Thoracic aorta (tissue), 2 donors: ENCODE results near the gene ZNF236. TPM values are rescaled to one million over a fixed set of nuclear protein-coding genes. Genes with fewer than 3 reads are reported as not detected.

ENCODE experiments used
- ATAC-seq: fragments of 150-250 bp; one replicate; pipeline ENCODE4 v1.8.0; 2017; ENCODE audit warnings: low read depth; ENCODE audit not compliant: insufficient number of reproducible peaks, low FRiP score
- DNase-seq: peaks from one replicate; pipeline ENCODE4 v3.0.0-alpha.2; 2020; ENCODE audit warnings: low spot score
- H3K27ac ChIP-seq, 2 donors: fragments of 200-600 bp; sonication (generic); 1 replicate in 1 of 2; 2 replicates in 1 of 2; pipeline ENCODE4 v1.5.1; 2016; ENCODE audit warnings: mild to moderate bottlenecking in 2 of 2, moderate library complexity in 2 of 2
- H3K27me3 ChIP-seq: fragments of 200-600 bp; sonication (generic); replicated peaks from 2 replicates; pipeline ENCODE4 v1.6.0; 2016; ENCODE audit warnings: mild to moderate bottlenecking; ENCODE audit not compliant: insufficient read depth
- H3K36me3 ChIP-seq: fragments of 200-600 bp; sonication (generic); one replicate; pipeline ENCODE4 v1.5.1; 2016
- H3K4me1 ChIP-seq, 2 donors: fragments of 200-600 bp; sonication (generic); 1 replicate in 1 of 2; 2 replicates in 1 of 2; pipeline versions ENCODE4 v1.5.1 to v1.6.0; 2016; ENCODE audit warnings: low read depth in 2 of 2, mild to moderate bottlenecking in 1 of 2; ENCODE audit not compliant: control insufficient read depth in 1 of 2
- H3K4me3 ChIP-seq: fragments of 200-600 bp; sonication (generic); 2 replicates; pipeline ENCODE4 v1.5.1; 2016; ENCODE audit warnings: mild to moderate bottlenecking
- H3K9me3 ChIP-seq: fragments of 200-600 bp; sonication (generic); 2 replicates; pipeline ENCODE4 v1.5.1; 2016
- CTCF ChIP-seq: fragments of 200-600 bp; sonication (generic); IDR thresholded peaks from one replicate; pipeline ENCODE4 v1.5.1; 2019; ENCODE audit warnings: antibody characterized with exemption
- total RNA-seq, 2 donors: library from RNA; depleted of rRNA; stranded (reverse); fragments of >200 nt; gene quantifications; one replicate each; pipeline versions ENCODE4 v1.1.0 to v1.2.3, GENCODE V29; 2016

ZNF236 gene
- total RNA-seq, 2 donors from 2014 or later, result 14.1 to 22.5 TPM

GRCh38 chr18:76860411-76860810 lies 38.1 kb downstream of the ZNF236 start:
- H3K4me1 ChIP-seq, result no peaks in the 10 kb centered on the region
- no peak for TF ChIP-seq CTCF
- H3K36me3 ChIP-seq, result peaks cover 9% of the 10 kb centered on the region
- H3K27ac ChIP-seq, result no peak overlapping the region
- no peaks in the 10 kb centered on the region for H3K27me3 ChIP-seq
- no peaks in the 10 kb centered on the region for H3K9me3 ChIP-seq
- ATAC-seq, result no peak
- DNase-seq, result no peak
- no peak overlapping the region for H3K4me3 ChIP-seq

- H3K4me1 ChIP-seq, result no peaks in the 10 kb centered on the region
- ATAC-seq, result no peak
- TF ChIP-seq CTCF, result no peak
Observed at GRCh38 chr18:76866666-76867065, 44.3 kb downstream of the ZNF236 start.

GRCh38 chr18:76873311-76873710 lies 51.0 kb downstream of the ZNF236 start:
- no peaks in the 10 kb centered on the region for H3K4me1 ChIP-seq
- no peak for DNase-seq
- peaks cover 2% of the 10 kb centered on the region for H3K36me3 ChIP-seq
- H3K4me3 ChIP-seq, result no peak overlapping the region
- no peak for ATAC-seq
- no peak overlapping the region for H3K27ac ChIP-seq
- no peaks in the 10 kb centered on the region for H3K27me3 ChIP-seq
- H3K9me3 ChIP-seq, result no peaks in the 10 kb centered on the region
- no peak for TF ChIP-seq CTCF

More at GRCh38 chr18:76866666-76867065, 44.3 kb downstream of the ZNF236 start:
- Histone ChIP-seq H3K4me3 (no peak overlapping the region), H3K9me3 (no peaks in the 10 kb centered on the region), H3K36me3 (peaks cover 12% of the 10 kb centered on the region), H3K27me3 (no peaks in the 10 kb centered on the region), H3K27ac (no peak overlapping the region)
- no peak for DNase-seq

- H3K36me3 ChIP-seq, result no peaks in the 10 kb centered on the region
- H3K27ac ChIP-seq, result no peak overlapping the region
- no peak for ATAC-seq
- no peak overlapping the region for H3K4me3 ChIP-seq
- no peaks in the 10 kb centered on the region for H3K4me1 ChIP-seq
- H3K9me3 ChIP-seq, result no peaks in the 10 kb centered on the region
- DNase-seq, result no peak
- no peaks in the 10 kb centered on the region for H3K27me3 ChIP-seq
- no peak for TF ChIP-seq CTCF
Observed at GRCh38 chr18:76873713-76874112, 51.4 kb downstream of the ZNF236 start.

- Histone ChIP-seq H3K9me3 (no peaks in the 10 kb centered on the region), H3K27ac (no peak overlapping the region), H3K27me3 (no peaks in the 10 kb centered on the region), H3K4me1 (no peaks in the 10 kb centered on the region), H3K4me3 (no peak overlapping the region), H3K36me3 (no peaks in the 10 kb centered on the region)
- DNase-seq, result no peak
- ATAC-seq, result no peak
- no peak for TF ChIP-seq CTCF
Observed at GRCh38 chr18:76874642-76875389, 52.5 kb downstream of the ZNF236 start.
